K562 (cell line): ENCODE results near the gene POLR2J. TPM values are rescaled to one million over a fixed set of nuclear protein-coding genes. Genes with fewer than 3 reads are reported as not detected.
A peak's percentile ranks its signal among the peaks of the same experiment; 100 is the strongest.
"Not testable (repeated sequence)": the region's sequence is repeated elsewhere in the genome, so short reads cannot be mapped to it uniquely, and the experiment has no call there.

ENCODE experiments used
- ATAC-seq: fragments of 200-7000 bp; cut with Tn5 transposase; 3 replicates; pipeline ENCODE4 v1.9.1; 2020; ENCODE audit warnings: moderate library complexity
- Bru-seq: library from RNA; stranded (reverse); fragments of 400-500 nt; gene quantifications from one replicate; lab custom pipeline; 2021; lab: Mats Ljungman, UMichigan
- BruChase-seq, 2 experiments: library from RNA; stranded (reverse); fragments of 400-500 nt; gene quantifications; one replicate each; lab custom pipeline; 2021; lab: Mats Ljungman, UMichigan
- BruUV-seq: library from RNA; stranded (reverse); fragments of 400-500 nt; replicated peaks from 2 replicates; lab custom pipeline; 2021; lab: Mats Ljungman, UMichigan
- CTCF ChIA-PET: fragments of 300-600 bp; formaldehyde crosslinking; extraction: SDS; loops from one replicate; lab custom pipeline; 2021; ENCODE audit warnings: low intra/inter-chr PET ratio; lab: Yijun Ruan, JAX
- POLR2A ChIA-PET: fragments of 300-600, 350-650 bp; sonication (Branson Sonifier 250); formaldehyde crosslinking; extraction: SDS; loops from one replicate; lab custom pipeline; 2021; ENCODE audit warnings: antibody characterized with exemption, inconsistent platforms; lab: Yijun Ruan, JAX
- DNase-seq, 4 experiments: peaks; one replicate each; pipeline versions ENCODE4 v3.0.0 to v3.0.0-alpha.2; 2011 to 2018; ENCODE audit warnings: low spot score in 3 of 4, mixed read lengths in 3 of 4; ENCODE audit errors: extremely low read depth in 1 of 4
- FAIRE-seq: peaks from 2 replicates; lab custom pipeline; 2011; peaks lifted over from hg19 to GRCh38; lab: Jason Lieb, UNC
- H2AFZ ChIP-seq: 2 replicates; pipeline ENCODE4 v1.6.0; 2011; ENCODE audit warnings: low read depth, low read length, control low read depth, inconsistent platforms
- H3K27ac ChIP-seq: fragments of 200-600 bp; 3 replicates; pipeline ENCODE4 v1.8.0; 2011; ENCODE audit warnings: low read depth, mild to moderate bottlenecking, control low read depth, inconsistent platforms, low read length, moderate library complexity, mixed read lengths; ENCODE audit errors: extremely low read depth
- H3K27me3 ChIP-seq, 2 experiments: fragments of 300-600 bp in 1 of 2; 2 replicates in 1 of 2; 3 replicates in 1 of 2; pipeline versions ENCODE4 v1.6.0 to v1.8.0; 2011; ENCODE audit warnings: inconsistent platforms in 2 of 2, low read length in 2 of 2, mild to moderate bottlenecking in 1 of 2, mixed read lengths in 1 of 2, moderate library complexity in 1 of 2; ENCODE audit not compliant: control insufficient read depth in 2 of 2, insufficient read depth in 2 of 2
- H3K36me3 ChIP-seq: fragments of 300-600 bp; 3 replicates; pipeline ENCODE4 v1.8.0; 2011; ENCODE audit warnings: mild to moderate bottlenecking, low read length, inconsistent platforms; ENCODE audit not compliant: control insufficient read depth, insufficient read depth
- H3K4me1 ChIP-seq, 2 experiments: fragments of 200-600 bp in 1 of 2; replicated peaks in 1 of 2; 2 replicates in 1 of 2; 3 replicates in 1 of 2; pipeline versions ENCODE4 v1.5.1 to v1.8.0; 2011; ENCODE audit warnings: inconsistent platforms in 2 of 2, low read length in 2 of 2, mild to moderate bottlenecking in 1 of 2, mixed read lengths in 1 of 2, moderate library complexity in 1 of 2; ENCODE audit not compliant: control insufficient read depth in 2 of 2, insufficient read depth in 2 of 2
- H3K4me2 ChIP-seq: 2 replicates; pipeline ENCODE4 v1.6.1; 2011; ENCODE audit warnings: low read length, control low read depth, inconsistent platforms, mixed read lengths; ENCODE audit not compliant: insufficient read depth
- H3K4me3 ChIP-seq: fragments of 200-600 bp; sonication (generic), shearing (Covaris generic); 2 replicates; pipeline ENCODE4 v1.5.1; 2016; ENCODE audit warnings: control low read depth, inconsistent platforms
- H3K79me2 ChIP-seq: fragments of 200-600 bp; 3 replicates; pipeline ENCODE4 v1.8.0; 2011; ENCODE audit warnings: low read length, inconsistent platforms; ENCODE audit not compliant: control insufficient read depth, insufficient read depth
- H3K9ac ChIP-seq, 2 experiments: 2 replicates each; pipeline versions ENCODE4 v1.6.0 to v1.6.1; 2011; ENCODE audit warnings: low read depth in 2 of 2, low read length in 2 of 2, control low read depth in 1 of 2, inconsistent platforms in 1 of 2, mild to moderate bottlenecking in 1 of 2, mixed read lengths in 1 of 2; ENCODE audit not compliant: insufficient read depth in 1 of 2
- H3K9me1 ChIP-seq: one replicate; pipeline ENCODE4 v1.6.0; 2011; ENCODE audit warnings: inconsistent platforms, mild to moderate bottlenecking, low read length, moderate library complexity; ENCODE audit not compliant: control insufficient read depth, insufficient read depth
- H3K9me3 ChIP-seq: replicated peaks from 2 replicates; pipeline ENCODE4 v1.5.1; 2011; ENCODE audit warnings: low read depth, low read length, inconsistent platforms; ENCODE audit not compliant: control insufficient read depth, insufficient read depth
- H4K20me1 ChIP-seq: replicated peaks from 2 replicates; pipeline ENCODE4 v1.6.1; 2011; ENCODE audit warnings: low read length, inconsistent platforms, mixed read lengths; ENCODE audit not compliant: control insufficient read depth, insufficient read depth
- CREM ChIP-seq: IDR thresholded peaks from 2 replicates; pipeline ENCODE4 v1.6.1; 2014; ENCODE audit warnings: antibody characterized with exemption, low read depth
- POLR2G ChIP-seq: fragments of 200-400 bp; formaldehyde crosslinking; IDR thresholded peaks from 2 replicates; pipeline ENCODE4 v1.6.1; 2017; ENCODE audit warnings: low read depth, mild to moderate bottlenecking, antibody characterized with exemption, low read length, moderate library complexity
- RBBP5 ChIP-seq: fragments of 200-600 bp; sonication (generic); IDR thresholded peaks from 2 replicates; pipeline ENCODE4 v1.6.1; 2012; ENCODE audit warnings: borderline replicate concordance, mild to moderate bottlenecking, low read length, control low read depth, inconsistent platforms; ENCODE audit not compliant: insufficient read depth, poor library complexity, severe bottlenecking
- SP2 ChIP-seq: IDR thresholded peaks from 2 replicates; pipeline ENCODE4 v1.6.1; 2011; ENCODE audit warnings: mild to moderate bottlenecking, low read depth, low read length, moderate library complexity; ENCODE audit not compliant: poor library complexity, severe bottlenecking; ENCODE audit errors: extremely low read depth
- VEZF1 ChIP-seq: fragments of 200-800 bp; sonication (Bioruptor generic); IDR thresholded peaks from 2 replicates; pipeline ENCODE4 v1.6.1; 2017; ENCODE audit warnings: missing genetic modification characterization, missing compliant biosample characterization
- ZNF740 ChIP-seq, 3 experiments: fragments of 200-800 bp in 1 of 3; sonication (Bioruptor generic) in 1 of 3; sonication (generic) in 1 of 3; formaldehyde crosslinking in 1 of 3; IDR thresholded peaks; 2 replicates each; pipeline versions ENCODE4 v1.6.1 to v1.8.0; 2016 to 2022; ENCODE audit warnings: mild to moderate bottlenecking in 2 of 3, missing compliant biosample characterization in 2 of 3, missing genetic modification characterization in 2 of 3, missing genetic modification reagents in 1 of 3
- WGBS: fragments of 100-300 bp; shearing (Covaris generic); methylation state at CpG from one replicate; pipeline ENCODE4 v1.1.6; 2016; ENCODE audit warnings: low coverage, mixed read lengths; ENCODE audit not compliant: insufficient coverage; ENCODE audit errors: missing lambda C conversion rate; 5-methylcytosine and 5-hydroxymethylcytosine counted together
- in situ Hi-C: fragments of 300-500 bp; cut with MboI; formaldehyde crosslinking; loops from 4 replicates; pipeline ENCODE4 v1.15.0; 2018; ENCODE audit warnings: inconsistent platforms, mixed read lengths
- intact Hi-C: fragments of 100-400 bp; cut with micrococcal nuclease; formaldehyde crosslinking; loops from 2 replicates; pipeline ENCODE4 v1.14.2; 2022
- long read RNA-seq, 3 experiments: library from polyadenylated mRNA in 2 of 3; library from RNA in 1 of 3; unstranded in 2 of 3; stranded (forward) in 1 of 3; transcript quantifications; one replicate each; pipeline ENCODE4 v2.0.0, GENCODE V29; 2019 to 2022
- polyA minus RNA-seq, 3 experiments: library from RNA; depleted of rRNA, polyadenylated mRNA; stranded (reverse); fragments of >200 nt; gene quantifications; 2 replicates each; pipeline ENCODE4 v1.2.3, GENCODE V29; 2011
- polyA plus RNA-seq, 8 experiments: library from polyadenylated mRNA; depleted of rRNA in 4 of 8; stranded (reverse) in 5 of 8; unstranded in 3 of 8; fragments of >200 nt; fragmentation: Nextera tagmentation in 2 of 8; fragmentation: Illumina TruSeq in 1 of 8; extraction: Ambion mirVana in 2 of 8; extraction: Trizol in 1 of 8; gene quantifications; 2 replicates each; pipeline versions ENCODE4 v1.2.1 to v1.2.3, GENCODE V29; 2011 to 2014; ENCODE audit warnings: inconsistent platforms in 1 of 8, missing spikeins in 1 of 8
- total RNA-seq, 7 experiments: library from RNA; depleted of rRNA in 6 of 7; stranded (reverse); fragments of >200 nt in 6 of 7; fragmentation: Illumina TruSeq in 2 of 7; extraction: Trizol in 2 of 7; gene quantifications; 2 replicates each; pipeline versions ENCODE4 v1.2.1 to v1.2.3, GENCODE V29; 2011 to 2021; ENCODE audit warnings: low replicate concordance in 1 of 7
- TF ChIP-seq, protein P1 (sequence below): IDR thresholded peaks from 2 replicates; pipeline ENCODE4 v1.6.1; 2011; ENCODE audit warnings: borderline replicate concordance, low read depth, mild to moderate bottlenecking, moderate library complexity, low read length; ENCODE audit not compliant: insufficient read depth, poor library complexity, severe bottlenecking

POLR2J gene
- 11.0 and 31.6 TPM in 2 replicates for total RNA-seq (2011; cell fraction: chromatin; rRNA removed; ENCODE audit: low replicate concordance)
- 83.9 and 98.7 TPM in 2 replicates for total RNA-seq (2011; cell fraction: nucleolus; rRNA removed)
- 48.7 and 61.8 TPM in 2 replicates for total RNA-seq (2011; cell fraction: nucleoplasm; rRNA removed)
- total RNA-seq (2014; rRNA removed) (132 and 160 TPM in 2 replicates), total RNA-seq (2014; rRNA removed; fragmentation: Illumina TruSeq; extraction: Trizol) (70.3 and 80.8 TPM in 2 replicates), total RNA-seq (2015; rRNA removed; fragmentation: Illumina TruSeq; extraction: Trizol) (141 TPM in 2 replicates), total RNA-seq (2021) (97.8 and 104 TPM in 2 replicates), polyA plus RNA-seq (2011; rRNA removed) (84.6 and 113 TPM in 2 replicates), polyA plus RNA-seq (2014; fragmentation: Illumina TruSeq; extraction: Trizol) (220 and 231 TPM in 2 replicates), polyA plus RNA-seq (2014; fragmentation: Nextera tagmentation; extraction: Ambion mirVana) (10 to 100 TPM; 32.3 to 85.8 TPM), polyA plus RNA-seq (2014; rRNA removed) (175 and 180 TPM in 2 replicates), polyA minus RNA-seq (2011; rRNA and poly(A)+ RNA removed) (17.4 and 27.2 TPM in 2 replicates), Bru-seq, nascent RNA (percentile 79 among the genes with signal in this experiment), BruChase-seq, experiment 1, labeled RNA remaining after a 2-hour chase (percentile 74 among the genes with signal in this experiment), BruChase-seq, experiment 2, labeled RNA remaining after a 6-hour chase (percentile 72 among the genes with signal in this experiment)
- 138 and 266 TPM in 2 replicates for polyA plus RNA-seq (2011; cell fraction: cytosol; rRNA removed)
- 45.6 and 63.7 TPM in 2 replicates for polyA plus RNA-seq (2011; cell fraction: nucleus; rRNA removed)
- 130 and 185 TPM in 2 replicates for polyA plus RNA-seq (2012)
- 16.4 and 17.5 TPM in 2 replicates for polyA minus RNA-seq (2011; cell fraction: cytosol; rRNA and poly(A)+ RNA removed)
- polyA minus RNA-seq (2011; cell fraction: nucleus; rRNA and poly(A)+ RNA removed): 51.5 and 65.8 TPM in 2 replicates
- long read RNA-seq, experiment 1, transcript POLR2J-201 (4 exons, 932 nt): major isoform, 181 of 275 reads
- long read RNA-seq, experiment 1, partial matches to known transcripts: 13 of 275 reads
- long read RNA-seq, experiment 1, other reads (novel, unspliced or antisense): 81 of 275 reads
- long read RNA-seq, experiment 2, transcript POLR2J-201 (4 exons, 932 nt): major isoform, 151 of 170 reads
- long read RNA-seq, experiment 2, partial matches to known transcripts: 10 of 170 reads
- long read RNA-seq, experiment 2, other reads (novel, unspliced or antisense): 9 of 170 reads
- long read RNA-seq, experiment 3, transcript POLR2J-201 (4 exons, 932 nt): major isoform, 129 of 137 reads
- long read RNA-seq, experiment 3, partial matches to known transcripts: 1 of 137 reads
- long read RNA-seq, experiment 3, other reads (novel, unspliced or antisense): 7 of 137 reads

GRCh38 chr7:102478314-102479208 is at the start of gene POLR2J:
POLR2J (minus strand) TSS chr7:102478922; CDS start chr7:102478860, 62 bp downstream.
- Histone ChIP-seq H3K9ac (peak within 1 kb of the TSS; percentile 51 to 85; a peak in 3 of 4 replicates), H3K4me2 (peak within 1 kb of the TSS; percentile 32; the same call in 1 of the 2 replicates), H3K4me3 (peak within 1 kb of the TSS; percentile 48), H2AFZ (peak within 1 kb of the TSS; percentile 84)
- DNase-seq: peak in 1 of 4 experiments; percentile 91
- in situ Hi-C loops: loop anchor here (25.0 kb wide), 1 partner anchor 584 kb away; the partner anchor contains the start of gene FBXL13
- 1% methylated on average over 16 of the region's 72 CpGs for WGBS
- peak; percentile 95 for ATAC-seq
- H3K36me3 ChIP-seq; H3K79me2 ChIP-seq; H3K27ac ChIP-seq; H3K9me1 ChIP-seq; H4K20me1 ChIP-seq; H3K9me3 ChIP-seq; H3K4me1 ChIP-seq; FAIRE-seq; CTCF ChIA-PET; H3K27me3 ChIP-seq; POLR2A ChIA-PET; intact Hi-C loops; TF ChIP-seq ZNF740 (CRISPR knock-in tag; IDR thresholded peaks at IDR 0.05): not testable (repeated sequence)
- BruUV-seq: TSS peak; percentile 89
- peak; percentile 55 for TF ChIP-seq SP2
- TF ChIP-seq RBBP5: peak; percentile 34
- TF ChIP-seq, protein P1, sequence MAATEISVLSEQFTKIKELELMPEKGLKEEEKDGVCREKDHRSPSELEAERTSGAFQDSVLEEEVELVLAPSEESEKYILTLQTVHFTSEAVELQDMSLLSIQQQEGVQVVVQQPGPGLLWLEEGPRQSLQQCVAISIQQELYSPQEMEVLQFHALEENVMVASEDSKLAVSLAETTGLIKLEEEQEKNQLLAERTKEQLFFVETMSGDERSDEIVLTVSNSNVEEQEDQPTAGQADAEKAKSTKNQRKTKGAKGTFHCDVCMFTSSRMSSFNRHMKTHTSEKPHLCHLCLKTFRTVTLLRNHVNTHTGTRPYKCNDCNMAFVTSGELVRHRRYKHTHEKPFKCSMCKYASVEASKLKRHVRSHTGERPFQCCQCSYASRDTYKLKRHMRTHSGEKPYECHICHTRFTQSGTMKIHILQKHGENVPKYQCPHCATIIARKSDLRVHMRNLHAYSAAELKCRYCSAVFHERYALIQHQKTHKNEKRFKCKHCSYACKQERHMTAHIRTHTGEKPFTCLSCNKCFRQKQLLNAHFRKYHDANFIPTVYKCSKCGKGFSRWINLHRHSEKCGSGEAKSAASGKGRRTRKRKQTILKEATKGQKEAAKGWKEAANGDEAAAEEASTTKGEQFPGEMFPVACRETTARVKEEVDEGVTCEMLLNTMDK: peak; percentile 77
- TF ChIP-seq POLR2G: peak; percentile 75
- peak; percentile 80 for TF ChIP-seq VEZF1 (CRISPR knock-in tag)
- peak in 1 of 2 experiments; percentile 91; a peak in 2 of 4 replicates for TF ChIP-seq ZNF740 (tag; IDR thresholded peaks at IDR 0.05)
- peak; percentile 34; the same call in 1 of the 2 replicates for TF ChIP-seq CREM
